HPDE6-E6E7 (cell line): Measurements from ENCODE around the gene SMS.

Source experiments
- DNase-seq: peaks from one replicate; pipeline ENCODE4 v3.0.0; 2011; ENCODE audit warnings: missing footprints; ENCODE audit errors: extremely low spot score

The SMS gene

DNA sequence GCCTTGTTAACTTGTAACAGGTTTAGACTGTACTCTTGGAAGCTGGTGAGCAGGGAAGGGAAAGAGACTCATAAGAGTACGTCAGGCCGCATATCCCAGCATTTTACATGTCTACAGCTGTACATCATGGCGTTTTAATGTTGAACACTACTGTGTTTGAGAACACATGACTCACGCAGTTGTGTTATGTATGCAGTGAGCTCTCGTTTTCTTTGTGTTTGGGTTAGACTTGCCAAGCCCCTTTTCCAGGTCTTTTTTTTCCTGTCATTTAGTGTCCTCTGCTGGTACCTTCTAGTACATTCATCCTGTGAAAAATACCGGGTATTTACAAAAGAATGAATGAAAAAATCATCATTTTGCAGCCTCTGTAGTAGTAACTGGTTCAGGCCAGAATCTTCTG, 35.3 kb downstream of the SMS start:
- DNase-seq, result no peak

- no peak for DNase-seq
These were observed 37.8 kb downstream of the SMS start for GRCh38 chrX:21978346-21978745.

DNA sequence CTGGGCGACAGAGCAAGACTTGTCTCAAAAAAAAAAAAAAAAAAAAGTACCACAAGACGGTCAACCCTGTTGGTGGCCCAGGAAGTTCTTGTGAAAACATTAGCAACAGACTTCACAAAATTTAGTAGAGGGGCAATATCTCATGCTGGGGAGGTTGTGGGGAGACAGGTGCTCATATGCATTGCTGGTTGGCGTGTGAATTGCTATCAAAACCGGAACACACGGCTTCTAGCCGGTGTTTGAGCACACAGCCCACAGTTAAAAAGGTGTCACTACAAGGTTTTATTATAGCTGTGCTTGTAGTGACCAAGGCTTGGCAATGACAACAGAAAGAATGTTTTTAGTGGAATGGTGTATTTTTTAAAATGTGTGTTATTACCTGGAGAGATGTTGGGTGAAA, 41.8 kb downstream of the SMS start:
- no peak for DNase-seq

DNA sequence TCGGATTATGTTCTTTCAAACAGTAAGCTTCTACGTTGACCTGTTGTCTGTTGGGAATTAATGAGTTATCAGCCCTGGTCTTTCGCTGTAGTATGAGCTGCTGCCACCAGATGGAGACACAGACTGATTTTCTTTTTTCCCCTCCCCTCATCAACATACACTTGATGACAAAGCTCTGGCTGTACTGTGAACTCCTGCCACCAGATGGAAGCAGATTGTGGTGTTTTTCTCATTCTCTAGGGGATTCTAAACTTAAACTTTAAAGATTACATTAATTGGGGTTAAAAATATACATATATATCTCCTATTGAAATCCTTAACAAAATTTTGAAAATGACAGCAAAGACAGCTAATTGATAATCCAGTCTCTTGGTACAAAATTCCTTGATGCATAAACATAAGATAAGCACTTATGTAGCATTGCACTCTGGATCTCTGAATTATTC, 44.8 kb downstream of the SMS start:
- DNase-seq, result peak; percentile 77

DNA sequence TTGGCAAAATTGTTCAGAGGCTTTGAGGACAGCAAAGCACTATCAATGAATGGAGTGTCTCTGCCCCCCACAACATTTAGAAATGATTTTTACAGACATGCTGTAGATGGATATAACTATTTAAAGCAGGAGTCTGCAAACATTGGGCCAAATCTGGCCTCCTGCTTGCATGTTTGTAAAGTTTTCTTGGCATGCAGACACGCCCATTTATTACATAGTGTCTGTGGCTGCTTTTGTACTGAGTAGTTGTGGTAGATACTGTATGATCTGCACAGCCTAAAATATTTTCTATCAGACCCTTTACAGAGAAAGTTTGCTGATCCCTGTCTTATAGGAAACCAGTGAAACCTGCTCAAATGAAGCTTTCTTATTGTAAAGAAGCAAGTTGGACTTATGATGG, 46.1 kb downstream of the SMS start:
- no peak for DNase-seq

GRCh38 chrX:21989384-21989783, 48.9 kb downstream of the SMS start:
- no peak for DNase-seq

GRCh38 chrX:21990832-21991231, 50.3 kb downstream of the SMS start:
- no peak for DNase-seq

DNA sequence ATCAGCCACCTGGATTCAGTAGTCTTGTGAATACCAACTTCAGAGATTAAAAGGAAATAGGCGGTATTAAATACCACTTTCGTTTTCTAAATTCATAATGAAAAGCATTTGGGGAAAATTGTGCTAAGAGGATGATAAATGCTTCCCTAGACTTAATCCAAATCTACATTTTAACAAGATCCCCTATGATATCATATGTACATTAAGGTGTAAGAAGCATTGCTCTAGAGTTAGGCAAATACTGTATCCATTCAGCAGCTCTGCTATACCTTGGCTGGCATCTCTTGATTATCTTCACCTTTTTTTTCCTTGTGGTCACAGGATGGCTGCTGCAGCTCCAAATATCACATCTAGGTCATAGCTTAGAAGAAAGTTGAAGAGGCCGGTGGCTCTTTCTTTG, 51.0 kb downstream of the SMS start:
- DNase-seq, result no peak

DNA sequence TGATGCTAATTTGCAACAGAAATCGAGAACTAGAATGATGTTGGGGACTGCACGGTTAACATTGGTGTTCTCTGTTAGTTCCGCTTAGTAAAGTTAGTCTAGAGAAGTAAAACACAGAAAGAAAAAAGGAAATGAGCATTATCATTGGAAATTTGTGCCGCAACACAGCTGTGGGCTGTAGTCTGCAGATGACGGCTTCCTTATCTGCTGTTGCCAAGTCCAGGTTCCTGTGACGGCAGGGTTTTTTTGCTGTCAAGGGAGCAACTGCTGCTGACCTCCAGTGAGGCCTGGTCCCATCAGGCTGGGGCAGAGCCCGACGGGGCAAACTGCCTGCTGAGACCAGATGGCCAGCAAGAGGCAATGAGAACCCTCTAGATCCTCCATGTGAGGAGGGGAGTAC, 52.8 kb downstream of the SMS start:
- no peak for DNase-seq

DNA sequence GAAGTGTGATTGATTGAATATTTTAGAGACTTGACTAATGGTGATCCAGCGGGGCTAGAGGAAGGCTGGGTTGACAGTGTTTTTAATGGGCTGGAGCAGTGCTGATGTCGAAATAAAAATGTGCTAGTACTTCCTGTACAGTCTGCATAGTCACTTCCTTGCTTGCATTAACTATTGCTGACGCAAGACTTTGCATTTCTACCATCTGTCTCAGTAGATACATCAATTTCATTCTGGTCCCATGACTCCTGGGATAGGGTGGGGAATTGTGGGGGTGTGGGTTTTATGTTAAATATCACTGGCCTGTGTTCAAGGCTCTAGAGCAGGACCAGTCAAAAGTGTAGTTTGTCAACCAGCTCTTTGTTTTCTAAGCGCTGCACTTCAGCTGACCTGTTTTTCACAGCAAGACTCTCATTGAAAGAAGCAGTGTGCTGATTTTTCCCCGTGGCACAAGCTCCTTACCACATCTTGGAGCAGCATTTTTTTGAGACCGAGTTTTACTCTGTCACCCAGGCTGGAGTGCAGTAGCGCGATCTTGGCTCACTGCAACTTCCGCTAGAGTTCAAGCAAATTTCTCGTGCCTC, 56.5 kb downstream of the SMS start:
- DNase-seq, result no peak

- DNase-seq, result no peak
These were observed 57.5 kb downstream of the SMS start for GRCh38 chrX:21998037-21998436.

DNA sequence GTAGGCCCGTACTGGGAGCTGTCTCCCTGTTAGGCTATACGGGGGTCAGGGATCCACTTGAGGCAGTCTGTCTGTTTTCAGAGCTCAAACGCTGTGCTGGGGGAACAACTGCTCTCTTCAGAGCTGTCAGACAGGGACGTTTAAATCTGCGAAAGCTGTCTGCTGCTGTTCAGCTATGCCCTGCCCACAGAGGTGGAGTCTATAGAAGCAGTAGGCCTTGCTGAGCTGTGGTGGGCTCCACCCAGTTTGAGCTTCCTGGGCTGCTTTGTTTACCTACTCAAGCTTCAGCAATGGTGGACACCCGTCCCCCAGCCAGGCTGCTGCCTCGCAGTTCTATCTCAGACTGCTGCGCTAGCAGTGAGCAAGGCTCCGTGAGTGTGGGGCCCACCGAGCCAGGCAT, 64.4 kb downstream of the SMS start:
- DNase-seq, result no peak

GRCh38 chrX:22012051-22012450, 71.5 kb downstream of the SMS start:
- DNase-seq, result no peak

- no peak for DNase-seq
These were observed 72.4 kb downstream of the SMS start for GRCh38 chrX:22012931-22013330.

DNA sequence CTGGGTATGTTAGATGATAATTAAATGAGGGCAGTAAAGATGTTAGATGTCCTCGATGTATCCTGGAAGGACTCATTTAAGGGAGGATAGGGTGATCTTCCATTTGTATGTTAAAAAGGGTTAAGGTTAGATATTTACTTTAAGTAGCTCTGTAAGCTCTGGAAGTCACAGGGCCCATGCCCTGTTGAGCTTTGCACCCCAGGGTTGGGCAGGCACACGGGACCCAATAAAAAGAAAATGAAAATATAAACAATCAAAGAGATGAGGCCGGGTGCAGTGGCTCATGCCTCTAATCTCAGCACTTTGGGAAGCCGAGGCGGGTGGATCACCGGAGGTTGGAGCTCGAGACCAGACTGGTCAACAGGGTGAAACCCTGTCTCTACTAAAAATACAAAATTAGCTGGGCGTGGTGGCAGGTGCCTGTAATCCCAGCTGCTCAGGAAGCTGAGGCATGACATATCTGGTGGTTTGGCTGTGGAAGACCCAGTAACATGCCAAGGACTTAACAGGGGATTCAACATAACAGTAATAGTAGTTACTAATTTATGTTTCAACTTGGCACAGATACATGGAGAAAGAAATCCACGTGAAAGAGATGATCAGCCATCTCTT, 74.7 kb downstream of the SMS start:
- no peak for DNase-seq

DNA sequence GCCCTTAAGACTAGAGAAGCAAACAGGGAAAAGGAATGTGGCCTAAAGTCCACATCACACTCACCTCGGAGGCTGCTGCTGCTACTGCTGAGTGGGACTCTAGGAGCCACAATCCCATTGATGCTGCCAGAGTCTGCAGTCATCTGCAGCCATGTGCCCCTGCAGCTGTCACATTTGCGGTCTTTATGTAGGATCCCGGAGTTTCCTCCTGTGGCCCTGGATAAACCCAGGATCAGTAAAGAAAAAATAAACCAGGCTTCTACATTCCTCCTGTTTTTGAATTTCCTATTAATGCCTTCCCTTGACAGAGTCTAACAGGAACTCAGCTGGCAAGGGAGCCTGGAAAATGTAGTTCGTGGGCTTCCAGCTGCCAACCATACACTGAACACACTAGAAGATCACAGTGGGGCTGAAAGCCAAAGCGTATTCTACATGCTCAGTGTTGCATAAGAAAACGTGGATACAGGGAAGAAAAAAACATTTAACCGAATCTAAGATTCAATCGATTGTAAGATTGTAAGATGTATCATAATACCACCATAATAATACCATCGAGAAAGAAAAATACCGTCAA, 81.3 kb downstream of the SMS start:
- DNase-seq, result no peak

DNA sequence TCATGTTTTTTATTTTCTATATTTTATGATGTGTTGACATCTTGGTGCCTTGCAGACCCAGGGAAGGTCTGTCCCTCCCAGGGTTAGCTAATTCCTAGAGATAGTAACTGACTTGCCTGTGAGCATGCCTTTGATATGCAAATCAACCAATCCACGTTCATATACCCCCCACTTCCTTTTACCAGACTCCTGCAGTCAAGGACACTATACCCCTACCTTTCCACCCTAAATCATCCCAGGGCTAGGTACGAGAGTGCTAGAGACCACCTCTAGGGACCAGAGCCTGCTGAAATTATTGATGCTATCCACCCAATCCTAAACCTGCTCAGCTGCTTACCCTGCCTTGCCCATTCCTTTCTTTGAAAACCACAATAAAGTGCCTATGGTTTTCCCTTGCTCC, 84.1 kb downstream of the SMS start:
- DNase-seq, result no peak

DNA sequence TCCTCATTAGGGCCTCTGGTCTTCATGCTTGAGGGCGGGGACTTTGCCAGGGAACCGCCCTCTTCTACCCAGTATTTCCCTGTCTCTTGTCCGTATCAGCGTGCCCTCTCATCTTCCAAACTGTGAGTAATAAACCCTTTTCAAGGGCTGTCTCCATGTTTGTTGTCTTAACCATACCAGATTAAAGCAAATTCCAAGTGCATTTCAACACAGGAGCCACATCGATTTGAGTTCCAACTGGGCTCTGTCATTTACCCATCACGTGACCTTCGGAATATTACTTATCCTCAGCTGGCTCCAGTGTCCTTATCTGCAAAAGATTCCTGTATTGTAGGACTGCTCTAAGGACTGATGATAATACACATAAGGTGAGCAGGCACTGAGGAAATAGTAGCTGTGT, 85.2 kb downstream of the SMS start:
- no peak for DNase-seq

DNA sequence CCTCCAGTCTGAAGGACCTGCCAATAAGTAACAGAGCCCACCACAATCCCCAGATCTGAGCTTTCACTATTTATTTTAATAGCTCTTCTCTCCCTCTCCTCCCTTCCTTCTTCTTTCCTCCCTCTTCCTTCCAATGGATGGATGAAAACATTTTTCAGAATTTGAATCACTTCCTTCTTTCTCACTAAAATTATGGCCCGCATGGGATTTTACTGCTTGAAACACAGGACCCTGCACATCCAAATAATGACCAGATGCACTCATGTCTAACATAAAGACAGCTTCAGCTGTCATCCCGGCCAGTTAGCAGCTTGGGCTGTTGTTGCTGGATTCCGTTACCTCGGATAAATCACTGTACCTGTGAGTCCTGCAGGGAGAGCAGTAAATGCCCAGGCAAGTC, 86.2 kb downstream of the SMS start:
- DNase-seq, result no peak

DNA sequence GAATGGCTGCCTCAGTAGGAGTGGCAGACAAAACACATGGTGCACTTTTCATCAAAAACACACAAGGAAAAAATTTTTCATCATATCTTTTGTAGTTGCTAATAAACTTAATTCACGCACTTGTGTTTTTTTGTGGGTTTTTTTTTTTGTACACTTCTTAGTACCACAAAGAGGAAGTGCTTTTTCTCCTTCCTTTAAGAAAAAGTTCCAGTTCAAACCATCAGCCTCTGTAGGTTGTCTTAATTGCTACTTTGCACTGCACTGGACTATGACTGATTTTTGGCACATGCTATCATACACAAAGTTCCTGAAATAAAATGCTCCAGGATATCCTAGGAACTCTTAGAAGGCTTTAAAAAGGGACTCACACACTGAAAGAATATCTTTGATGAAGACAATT, 91.6 kb downstream of the SMS start, which contains the start of gene PHEX:
Gene PHEX (plus strand): TSS at position 242 of the 400 bp plus-strand sequence. CDS start 681 bp downstream, outside the sequence.
- DNase-seq, result no peak

DNA sequence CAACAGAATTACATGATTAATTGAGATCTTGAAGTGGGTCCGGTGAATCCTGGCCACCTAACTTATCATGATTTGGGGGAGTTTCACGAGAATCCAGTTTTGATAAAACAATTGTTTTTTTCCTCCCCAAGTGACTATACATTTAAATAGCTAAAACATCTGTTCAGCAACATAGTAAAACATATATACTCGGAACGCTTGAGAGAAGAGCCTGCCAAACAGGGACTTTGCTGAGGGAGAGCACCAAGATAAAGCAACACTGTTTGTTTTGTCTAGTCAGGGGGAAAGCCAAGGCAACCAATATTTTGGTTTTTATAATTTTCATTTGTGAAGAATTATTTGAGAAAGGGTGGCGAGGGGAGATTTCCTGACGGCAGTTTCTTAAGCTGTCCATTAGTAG, 92.0 kb downstream of the SMS start:
- DNase-seq, result no peak

GRCh38 chrX:22033818-22034217, 93.3 kb downstream of the SMS start:
- no peak for DNase-seq

DNA sequence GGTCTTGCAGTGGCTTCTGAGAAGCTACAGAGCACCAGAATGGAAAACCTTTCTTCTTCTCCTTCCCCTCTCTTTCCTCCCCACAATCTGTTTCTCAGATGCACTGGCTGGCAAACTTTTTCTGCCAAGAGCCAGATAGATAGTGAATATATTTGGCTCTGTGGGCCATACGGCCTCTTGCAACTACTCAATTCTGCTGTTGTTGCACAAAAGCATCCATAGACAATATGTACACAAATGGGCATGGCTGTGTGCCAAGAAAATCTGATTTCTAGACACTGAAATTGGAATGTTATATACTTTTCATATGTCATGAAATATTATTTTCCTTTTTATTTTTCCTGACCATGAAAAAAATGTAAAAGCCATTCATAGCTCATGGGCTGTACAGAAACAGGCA, 94.7 kb downstream of the SMS start:
- DNase-seq, result no peak

DNA sequence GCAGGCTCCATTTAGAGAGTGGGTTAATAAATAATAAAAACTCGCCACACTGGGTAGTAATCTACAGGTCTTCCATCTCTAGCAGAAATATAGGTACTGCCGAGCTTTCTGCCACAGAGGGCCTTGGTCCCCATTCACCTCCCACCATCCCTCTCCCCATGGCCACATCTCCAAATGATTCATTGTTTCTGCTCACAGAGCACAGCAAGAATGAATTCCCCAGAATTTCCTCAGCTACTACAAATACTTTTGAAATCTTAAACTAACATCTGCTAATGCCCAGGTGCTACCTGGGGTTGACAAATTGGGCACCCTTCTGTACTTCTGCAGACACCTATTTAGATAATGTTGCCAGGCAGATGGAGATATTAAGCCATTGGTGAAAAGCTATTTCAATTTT, 96.7 kb downstream of the SMS start:
- no peak for DNase-seq
